ENCODE data around the gene ARSI.
A peak's percentile ranks its signal among the peaks of the same experiment; 100 is the strongest.

The ARSI gene

DNA sequence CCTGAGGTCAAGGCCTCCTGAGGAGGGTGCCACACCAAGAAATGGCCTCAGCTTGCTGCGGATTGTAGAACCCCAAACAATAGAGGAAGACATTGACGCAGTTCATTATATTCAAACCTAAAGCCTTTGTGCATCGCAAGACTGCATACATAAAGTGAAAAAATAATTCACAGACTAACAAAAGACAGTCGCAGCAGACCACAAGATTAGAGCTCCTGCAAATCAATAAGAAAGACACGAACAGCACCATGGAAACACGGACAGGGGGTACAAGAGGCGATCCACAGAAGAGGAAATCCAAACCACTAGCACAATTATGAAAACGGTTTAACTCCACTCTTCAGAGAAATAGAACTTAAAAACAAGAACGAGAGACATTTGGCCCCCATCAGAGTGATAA is 44.7 kb upstream of the ARSI start:
- 90% methylated on average over 9 of the region's 9 CpGs for WGBS
- Histone ChIP-seq H2BK120ac (ENCODE audit: low read depth, low read length) (no peak overlapping the region), H2BK15ac (ENCODE audit: low read depth, poor library complexity, severe bottlenecking) (no peak overlapping the region), H3K9ac (ENCODE audit: low read length) (no peak overlapping the region), H4K8ac (ENCODE audit: low read length) (no peak overlapping the region), H3K4me3 (ENCODE audit: insufficient read depth in 1 of 2, low read depth in 1 of 2, low read length in 2 of 2) (no peak overlapping the region), H3K9me3 (ENCODE audit: control insufficient read depth, low read length) (no peaks in the 10 kb centered on the region), H2BK12ac (ENCODE audit: low read length in 2 of 2) (no peak overlapping the region), H2AK5ac (ENCODE audit: low read length, severe bottlenecking) (no peak overlapping the region), H3K36me3 (ENCODE audit: control insufficient read depth in 1 of 2, insufficient read depth in 2 of 2, low read depth in 1 of 2, low read length in 2 of 2) (no peaks in the 10 kb centered on the region), H3K27ac (ENCODE audit: low read length, poor library complexity, severe bottlenecking) (no peak overlapping the region), H3K4me2 (ENCODE audit: low read length, poor library complexity, severe bottlenecking) (no peak overlapping the region), H3K23ac (ENCODE audit: low read length in 2 of 2) (no peak overlapping the region), H3K79me1 (replicated peaks; ENCODE audit: low read length, poor library complexity, severe bottlenecking) (no peaks in the 10 kb centered on the region), H3K27me3 (ENCODE audit: control insufficient read depth in 1 of 2, insufficient read depth in 1 of 2, low read length in 2 of 2) (no peaks in the 10 kb centered on the region), H2AFZ (ENCODE audit: low read depth, low read length) (no peak overlapping the region), H2BK5ac (ENCODE audit: low read depth, low read length, poor library complexity, severe bottlenecking) (no peak overlapping the region), H3K14ac (ENCODE audit: low read length in 2 of 2) (no peak overlapping the region), H3K18ac (ENCODE audit: low read depth in 1 of 2, low read length in 2 of 2) (no peak overlapping the region), H4K91ac (ENCODE audit: low read length) (no peak overlapping the region), H3K4me1 (ENCODE audit: control insufficient read depth, insufficient read depth, low read depth, low read length) (peaks cover 18% of the 10 kb centered on the region), H3K4ac (ENCODE audit: low read depth in 1 of 2, low read length in 2 of 2) (no peak overlapping the region)
- DNase-seq: no peak

DNA sequence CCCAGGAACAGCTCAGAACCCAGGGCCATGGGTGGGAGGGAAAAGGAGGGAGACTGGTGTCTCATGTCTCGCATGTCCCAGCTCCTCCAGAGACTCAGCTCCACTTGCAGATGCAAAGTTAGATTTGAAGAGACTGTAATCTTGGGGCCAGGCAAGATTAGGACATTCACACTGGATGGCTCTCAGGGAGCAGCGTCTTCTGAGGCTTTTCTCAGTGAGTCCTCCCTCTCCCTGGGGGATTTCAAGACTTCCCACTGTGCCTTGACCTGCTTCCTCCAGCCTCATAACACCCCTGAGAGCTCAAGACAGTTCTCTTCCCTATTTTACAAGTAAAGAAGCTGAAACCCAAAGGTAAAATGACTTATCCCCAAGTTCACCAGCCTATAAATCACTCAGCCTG is 44.3 kb upstream of the ARSI start:
- H2BK12ac ChIP-seq (ENCODE audit: low read length in 2 of 2): no peak overlapping the region
- no peak overlapping the region for H4K8ac ChIP-seq (ENCODE audit: low read length)
- H2BK5ac ChIP-seq (ENCODE audit: low read depth, low read length, poor library complexity, severe bottlenecking): no peak overlapping the region
- H2BK120ac ChIP-seq (ENCODE audit: low read depth, low read length): no peak overlapping the region
- H3K79me1 ChIP-seq (replicated peaks; ENCODE audit: low read length, poor library complexity, severe bottlenecking): no peaks in the 10 kb centered on the region
- H3K27me3 ChIP-seq (ENCODE audit: control insufficient read depth in 1 of 2, insufficient read depth in 1 of 2, low read length in 2 of 2): no peaks in the 10 kb centered on the region
- H2BK15ac ChIP-seq (ENCODE audit: low read depth, poor library complexity, severe bottlenecking): no peak overlapping the region
- H3K14ac ChIP-seq (ENCODE audit: low read length in 2 of 2): no peak overlapping the region
- H3K9me3 ChIP-seq (ENCODE audit: control insufficient read depth, low read length): no peaks in the 10 kb centered on the region
- no peak overlapping the region for H3K23ac ChIP-seq (ENCODE audit: low read length in 2 of 2)
- no peak overlapping the region for H3K4ac ChIP-seq (ENCODE audit: low read depth in 1 of 2, low read length in 2 of 2)
- no peak overlapping the region for H3K27ac ChIP-seq (ENCODE audit: low read length, poor library complexity, severe bottlenecking)
- H3K4me2 ChIP-seq (ENCODE audit: low read length, poor library complexity, severe bottlenecking): no peak overlapping the region
- no peak overlapping the region for H4K91ac ChIP-seq (ENCODE audit: low read length)
- peaks cover 18% of the 10 kb centered on the region for H3K4me1 ChIP-seq (ENCODE audit: control insufficient read depth, insufficient read depth, low read depth, low read length)
- H2AK5ac ChIP-seq (ENCODE audit: low read length, severe bottlenecking): no peak overlapping the region
- no peak overlapping the region for H3K9ac ChIP-seq (ENCODE audit: low read length)
- no peak overlapping the region for H3K4me3 ChIP-seq (ENCODE audit: insufficient read depth in 1 of 2, low read depth in 1 of 2, low read length in 2 of 2)
- no peak overlapping the region for H2AFZ ChIP-seq (ENCODE audit: low read depth, low read length)
- no peak for DNase-seq
- no peak overlapping the region for H3K18ac ChIP-seq (ENCODE audit: low read depth in 1 of 2, low read length in 2 of 2)
- no peaks in the 10 kb centered on the region for H3K36me3 ChIP-seq (ENCODE audit: control insufficient read depth in 1 of 2, insufficient read depth in 2 of 2, low read depth in 1 of 2, low read length in 2 of 2)
- WGBS: 77% methylated on average over 2 of the region's 2 CpGs

DNA sequence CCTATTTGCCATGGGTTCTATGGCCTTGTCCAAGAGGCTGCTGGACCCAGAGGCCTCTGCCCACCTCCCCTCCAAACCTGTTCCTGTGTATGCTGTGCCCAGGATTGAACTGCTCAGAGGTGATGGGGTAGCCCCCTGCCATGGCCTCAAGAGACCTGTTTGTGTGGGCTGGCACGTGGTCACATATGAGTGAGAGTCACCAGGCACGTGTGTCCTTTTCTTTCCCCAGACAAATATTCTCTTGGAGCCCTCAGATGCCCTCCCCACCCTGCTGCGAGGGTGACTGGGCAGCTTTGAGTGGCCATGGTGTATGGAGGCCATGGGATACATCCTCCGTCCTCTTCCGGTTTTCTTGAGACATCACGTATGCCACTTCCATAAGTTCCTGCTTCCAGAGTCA is 43.9 kb upstream of the ARSI start:
- no peak overlapping the region for H2AK5ac ChIP-seq (ENCODE audit: low read length, severe bottlenecking)
- peak overlapping the region in 1 of 2 experiments; percentile 68 for H3K18ac ChIP-seq (ENCODE audit: low read depth in 1 of 2, low read length in 2 of 2)
- H3K79me1 ChIP-seq (replicated peaks; ENCODE audit: low read length, poor library complexity, severe bottlenecking): no peaks in the 10 kb centered on the region
- no peaks in the 10 kb centered on the region for H3K9me3 ChIP-seq (ENCODE audit: control insufficient read depth, low read length)
- 100% methylated on average over 2 of the region's 6 CpGs for WGBS
- peaks cover 18% of the 10 kb centered on the region for H3K4me1 ChIP-seq (ENCODE audit: control insufficient read depth, insufficient read depth, low read depth, low read length)
- no peak overlapping the region for H3K9ac ChIP-seq (ENCODE audit: low read length)
- no peak for DNase-seq
- no peak overlapping the region for H3K14ac ChIP-seq (ENCODE audit: low read length in 2 of 2)
- no peak overlapping the region for H3K4me2 ChIP-seq (ENCODE audit: low read length, poor library complexity, severe bottlenecking)
- no peak overlapping the region for H4K8ac ChIP-seq (ENCODE audit: low read length)
- H3K27ac ChIP-seq (ENCODE audit: low read length, poor library complexity, severe bottlenecking): no peak overlapping the region
- H3K27me3 ChIP-seq (ENCODE audit: control insufficient read depth in 1 of 2, insufficient read depth in 1 of 2, low read length in 2 of 2): no peaks in the 10 kb centered on the region
- H3K4ac ChIP-seq (ENCODE audit: low read depth in 1 of 2, low read length in 2 of 2): no peak overlapping the region
- no peak overlapping the region for H3K4me3 ChIP-seq (ENCODE audit: insufficient read depth in 1 of 2, low read depth in 1 of 2, low read length in 2 of 2)
- no peak overlapping the region for H3K23ac ChIP-seq (ENCODE audit: low read length in 2 of 2)
- H2AFZ ChIP-seq (ENCODE audit: low read depth, low read length): no peak overlapping the region
- no peak overlapping the region for H2BK12ac ChIP-seq (ENCODE audit: low read length in 2 of 2)
- no peak overlapping the region for H2BK5ac ChIP-seq (ENCODE audit: low read depth, low read length, poor library complexity, severe bottlenecking)
- H2BK120ac ChIP-seq (ENCODE audit: low read depth, low read length): no peak overlapping the region
- no peak overlapping the region for H4K91ac ChIP-seq (ENCODE audit: low read length)
- no peak overlapping the region for H2BK15ac ChIP-seq (ENCODE audit: low read depth, poor library complexity, severe bottlenecking)
- no peaks in the 10 kb centered on the region for H3K36me3 ChIP-seq (ENCODE audit: control insufficient read depth in 1 of 2, insufficient read depth in 2 of 2, low read depth in 1 of 2, low read length in 2 of 2)

DNA sequence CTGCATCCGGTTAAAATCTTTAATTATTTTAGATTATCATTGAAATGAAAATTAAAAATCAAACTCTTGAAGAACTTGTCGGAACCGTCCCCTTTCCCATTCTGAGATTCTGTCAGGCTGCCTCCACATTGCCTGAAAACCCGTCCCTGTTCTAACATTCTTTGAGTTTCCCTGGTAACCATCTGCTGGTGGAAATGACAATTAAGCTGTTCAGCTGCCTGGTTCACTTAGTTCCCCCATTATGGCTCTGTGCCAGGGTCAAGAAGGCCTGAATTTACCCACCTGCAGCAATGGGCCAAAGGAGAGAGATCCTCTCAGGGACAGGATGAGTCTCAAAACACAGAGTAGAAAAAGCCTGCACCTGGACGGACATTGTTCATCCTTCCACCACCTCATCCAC is 43.0 kb upstream of the ARSI start:
- no peak overlapping the region for H2BK120ac ChIP-seq (ENCODE audit: low read depth, low read length)
- H3K4me3 ChIP-seq (ENCODE audit: insufficient read depth in 1 of 2, low read depth in 1 of 2, low read length in 2 of 2): no peak overlapping the region
- H2AK5ac ChIP-seq (ENCODE audit: low read length, severe bottlenecking): no peak overlapping the region
- no peaks in the 10 kb centered on the region for H3K9me3 ChIP-seq (ENCODE audit: control insufficient read depth, low read length)
- H2BK15ac ChIP-seq (ENCODE audit: low read depth, poor library complexity, severe bottlenecking): no peak overlapping the region
- H3K4ac ChIP-seq (ENCODE audit: low read depth in 1 of 2, low read length in 2 of 2): no peak overlapping the region
- WGBS: 88% methylated on average over 4 of the region's 5 CpGs
- H4K8ac ChIP-seq (ENCODE audit: low read length): no peak overlapping the region
- no peak overlapping the region for H3K4me2 ChIP-seq (ENCODE audit: low read length, poor library complexity, severe bottlenecking)
- H2AFZ ChIP-seq (ENCODE audit: low read depth, low read length): no peak overlapping the region
- no peak overlapping the region for H3K27ac ChIP-seq (ENCODE audit: low read length, poor library complexity, severe bottlenecking)
- H3K79me1 ChIP-seq (replicated peaks; ENCODE audit: low read length, poor library complexity, severe bottlenecking): no peaks in the 10 kb centered on the region
- DNase-seq: no peak
- no peaks in the 10 kb centered on the region for H3K36me3 ChIP-seq (ENCODE audit: control insufficient read depth in 1 of 2, insufficient read depth in 2 of 2, low read depth in 1 of 2, low read length in 2 of 2)
- H3K4me1 ChIP-seq (ENCODE audit: control insufficient read depth, insufficient read depth, low read depth, low read length): peaks cover 14% of the 10 kb centered on the region
- H3K27me3 ChIP-seq (ENCODE audit: control insufficient read depth in 1 of 2, insufficient read depth in 1 of 2, low read length in 2 of 2): no peaks in the 10 kb centered on the region
- no peak overlapping the region for H3K18ac ChIP-seq (ENCODE audit: low read depth in 1 of 2, low read length in 2 of 2)
- H3K9ac ChIP-seq (ENCODE audit: low read length): no peak overlapping the region
- H2BK12ac ChIP-seq (ENCODE audit: low read length in 2 of 2): no peak overlapping the region
- no peak overlapping the region for H3K14ac ChIP-seq (ENCODE audit: low read length in 2 of 2)
- H2BK5ac ChIP-seq (ENCODE audit: low read depth, low read length, poor library complexity, severe bottlenecking): no peak overlapping the region
- no peak overlapping the region for H3K23ac ChIP-seq (ENCODE audit: low read length in 2 of 2)
- H4K91ac ChIP-seq (ENCODE audit: low read length): no peak overlapping the region
